HG03139 (cell line): ENCODE measurements around the gene TSPAN6.

Experiments used
- ATAC-seq: cut with Tn5 transposase; IDR thresholded peaks from one replicate; pipeline ENCODE4 v1.9.1; 2021; ENCODE audit not compliant: unreplicated experiment

Gene TSPAN6

DNA sequence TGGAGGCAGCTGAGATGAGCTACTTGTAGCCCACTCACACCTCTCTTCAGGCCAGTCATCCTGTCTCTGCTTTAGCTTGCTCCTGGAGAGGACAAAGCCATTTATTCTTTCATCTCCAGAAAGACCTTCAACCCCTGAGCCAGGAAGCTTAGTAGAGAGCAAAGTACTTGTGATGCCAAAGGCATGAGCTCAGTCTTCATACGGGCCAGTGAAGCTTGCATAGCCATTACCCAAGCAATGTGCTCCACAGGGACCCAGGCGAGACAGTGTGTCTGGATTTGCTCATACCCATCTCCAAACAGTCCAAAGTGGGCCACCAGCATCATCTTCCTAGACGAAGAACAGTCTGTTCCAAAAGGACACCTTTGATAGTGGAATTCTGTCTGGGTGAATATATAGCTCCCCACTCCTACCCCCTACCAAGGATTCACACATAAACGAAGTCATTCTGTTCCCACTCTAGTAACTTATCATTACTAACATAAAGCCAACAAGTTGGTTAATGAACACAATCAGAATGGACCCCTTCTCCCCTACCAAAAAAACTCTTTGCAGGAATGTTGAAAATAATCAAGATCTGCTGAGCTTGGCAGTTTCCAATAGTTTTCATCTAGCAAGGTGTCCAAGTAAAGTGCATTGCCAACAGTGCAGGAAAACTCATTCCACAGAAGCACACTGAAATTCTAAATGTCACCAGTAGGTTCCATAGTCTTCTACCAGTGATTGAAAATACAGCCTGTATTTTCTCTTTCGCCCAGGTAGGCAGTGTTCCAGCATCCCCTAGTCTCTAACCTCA, 45.2 kb downstream of the TSPAN6 start:
- ATAC-seq = no peak

DNA sequence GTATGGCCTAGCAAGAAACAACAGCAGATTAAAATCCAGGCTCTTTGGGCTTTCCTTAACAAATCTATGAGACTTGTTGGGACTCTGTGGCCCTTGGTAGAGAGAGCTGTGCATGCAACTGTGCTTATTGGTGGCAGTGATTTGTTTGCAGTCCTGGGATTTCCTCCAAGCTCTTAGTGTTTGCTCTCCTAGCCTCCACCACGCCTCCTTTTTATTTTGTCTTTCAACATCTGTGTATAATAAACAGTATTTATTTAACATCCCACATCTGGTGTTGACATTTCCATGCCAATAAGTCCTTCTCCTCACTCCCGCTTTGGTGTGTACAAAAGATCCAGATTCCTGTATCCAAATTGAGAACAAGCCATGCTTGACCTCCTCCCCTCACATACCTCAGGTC, 48.7 kb downstream of the TSPAN6 start:
- no peak for ATAC-seq

DNA sequence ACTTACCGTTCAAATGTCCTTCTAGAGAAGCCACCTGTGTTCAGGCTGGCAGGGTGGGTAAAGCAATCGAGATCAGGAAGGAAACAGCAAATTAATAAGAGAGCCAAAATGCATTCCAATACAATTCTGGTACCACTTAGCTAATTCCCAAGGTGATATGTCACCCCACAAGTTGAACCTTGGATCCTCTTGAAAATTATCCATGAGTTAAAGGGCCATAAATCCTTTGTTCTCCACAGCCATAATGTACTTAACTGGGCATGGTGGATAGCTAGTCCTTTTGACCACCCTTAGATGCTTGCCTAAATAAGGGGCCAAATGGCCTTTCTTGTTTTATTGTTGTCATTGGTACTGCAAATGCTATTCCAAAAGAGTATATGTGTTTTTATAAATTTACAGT, 49.9 kb downstream of the TSPAN6 start:
- no peak for ATAC-seq

DNA sequence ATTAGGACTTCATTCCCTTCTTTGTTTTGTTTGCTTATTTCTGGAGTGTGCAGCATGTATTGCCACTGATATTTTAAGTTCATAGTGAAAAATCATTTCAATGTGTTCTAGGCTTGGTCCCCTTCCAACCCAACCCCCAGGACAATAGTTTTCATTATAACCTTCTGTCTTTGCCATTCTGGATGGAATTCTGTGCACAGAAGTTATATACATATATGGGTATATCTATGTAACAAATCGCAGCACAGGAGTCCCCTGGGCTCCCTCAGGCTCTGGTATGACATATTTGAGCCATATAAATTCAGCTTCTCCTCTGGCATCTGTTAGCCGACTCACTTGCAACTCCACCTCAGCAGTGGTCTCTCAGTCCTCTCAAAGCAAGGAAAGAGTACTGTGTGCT, 52.0 kb downstream of the TSPAN6 start, which contains the start of gene TNMD:
TSS of gene TNMD (plus strand) at position 326 of the 400 bp plus-strand sequence. CDS start 83 bp downstream, outside the sequence.
- ATAC-seq = no peak
